ENCODE measurements around the gene MIER2.
A peak's percentile ranks its signal among the peaks of the same experiment; 100 is the strongest.
"Not testable (repeated sequence)": the region's sequence is repeated elsewhere in the genome, so short reads cannot be mapped to it uniquely, and the experiment has no call there.

MIER2 gene, protein sequence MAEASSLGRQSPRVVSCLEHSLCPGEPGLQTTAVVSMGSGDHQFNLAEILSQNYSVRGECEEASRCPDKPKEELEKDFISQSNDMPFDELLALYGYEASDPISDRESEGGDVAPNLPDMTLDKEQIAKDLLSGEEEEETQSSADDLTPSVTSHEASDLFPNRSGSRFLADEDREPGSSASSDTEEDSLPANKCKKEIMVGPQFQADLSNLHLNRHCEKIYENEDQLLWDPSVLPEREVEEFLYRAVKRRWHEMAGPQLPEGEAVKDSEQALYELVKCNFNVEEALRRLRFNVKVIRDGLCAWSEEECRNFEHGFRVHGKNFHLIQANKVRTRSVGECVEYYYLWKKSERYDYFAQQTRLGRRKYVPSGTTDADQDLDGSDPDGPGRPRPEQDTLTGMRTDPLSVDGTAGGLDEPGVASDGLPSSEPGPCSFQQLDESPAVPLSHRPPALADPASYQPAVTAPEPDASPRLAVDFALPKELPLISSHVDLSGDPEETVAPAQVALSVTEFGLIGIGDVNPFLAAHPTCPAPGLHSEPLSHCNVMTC

DNA sequence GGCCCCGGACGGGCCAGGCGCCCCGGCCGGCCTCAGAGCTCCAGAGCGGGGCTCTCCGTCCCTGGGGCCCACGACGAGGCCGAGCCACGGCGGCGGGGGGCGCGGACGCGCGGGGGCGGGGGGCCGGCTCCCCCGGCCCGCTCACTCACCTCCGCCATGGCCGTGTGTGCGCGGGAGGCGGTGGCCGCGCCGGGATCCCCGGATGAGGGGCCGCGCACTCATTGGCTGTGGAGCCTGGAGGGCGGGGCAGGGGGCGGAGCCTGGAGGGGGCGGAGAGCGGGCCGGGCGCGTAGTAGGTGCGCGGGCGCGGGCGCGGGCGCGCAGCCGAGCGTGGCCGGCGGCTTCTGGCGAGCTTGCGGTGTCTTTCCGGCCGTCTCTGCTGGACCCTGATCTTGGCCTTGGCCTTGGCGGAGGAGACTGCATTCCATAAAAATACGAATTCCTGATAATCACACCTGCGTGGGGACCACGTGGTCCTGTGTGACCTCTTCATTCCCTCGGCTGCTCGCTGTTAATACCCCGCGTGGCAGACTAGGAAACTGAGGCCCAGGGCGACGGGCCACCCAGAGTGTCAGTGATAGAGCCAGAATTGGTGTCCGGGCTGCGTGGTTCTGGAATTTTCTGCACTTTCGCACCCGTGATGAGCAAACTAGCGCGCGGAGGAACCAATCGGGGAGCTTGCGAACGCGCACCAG lies at the start of gene MIER2:
Gene MIER2 (minus strand): TSS at position 172 of the 695 bp plus-strand sequence. CDS start 14 bp downstream, at position 158.
- peak; percentile 84 to 86 for DNase-seq (ENCODE audit: low read depth in 2 of 2)

DNA sequence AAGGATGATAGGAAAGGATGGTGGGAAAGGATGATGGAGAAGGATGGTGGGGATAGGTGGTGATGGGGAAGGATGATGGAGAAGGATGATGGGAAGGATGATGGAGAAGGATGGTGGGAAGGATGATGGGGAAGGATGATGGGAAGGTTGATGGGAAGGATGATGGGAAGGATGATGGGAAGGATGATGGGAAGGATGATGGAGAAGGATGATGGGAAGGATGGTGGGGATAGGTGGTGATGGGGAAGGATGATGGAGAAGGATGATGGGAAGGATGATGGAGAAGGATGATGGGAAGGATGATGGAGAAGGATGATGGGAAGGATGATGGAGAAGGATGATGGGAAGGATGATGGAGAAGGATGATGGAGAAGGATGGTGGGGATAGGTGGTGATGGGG lies 49.0 kb upstream of the MIER2 start:
- DNase-seq (ENCODE audit: low read depth in 2 of 2), result not testable (repeated sequence)

DNA sequence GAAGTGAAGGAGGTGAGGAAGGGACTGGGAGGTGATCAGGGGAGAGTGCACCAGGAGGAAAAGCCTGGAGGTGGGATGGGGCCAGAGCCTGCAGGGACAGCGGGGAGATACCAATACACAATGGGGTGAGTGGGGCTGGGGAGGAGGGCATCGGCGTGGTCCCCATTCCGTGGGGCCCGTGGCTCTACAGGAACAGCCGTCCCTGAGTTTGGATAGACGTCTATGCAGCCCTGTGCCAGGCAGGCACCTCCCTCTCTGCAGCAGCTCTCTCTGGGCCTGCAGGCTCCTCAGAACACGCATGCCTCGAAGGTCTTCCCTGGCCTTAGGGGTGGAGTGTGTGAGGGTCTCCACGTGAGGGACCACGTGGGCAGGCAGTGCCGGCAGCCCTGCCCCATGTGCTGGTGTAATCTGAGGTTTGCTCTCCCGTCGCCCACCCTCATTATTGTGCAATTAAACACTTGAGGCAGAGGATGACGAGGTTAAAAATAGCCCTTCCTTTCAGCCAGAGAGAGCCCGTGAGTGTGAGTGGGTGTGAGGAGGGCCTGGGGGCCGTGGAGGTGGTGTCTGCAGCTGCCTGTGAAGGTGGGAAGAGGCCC lies 47.9 kb upstream of the MIER2 start:
- no peak for DNase-seq (ENCODE audit: low read depth in 2 of 2)

DNA sequence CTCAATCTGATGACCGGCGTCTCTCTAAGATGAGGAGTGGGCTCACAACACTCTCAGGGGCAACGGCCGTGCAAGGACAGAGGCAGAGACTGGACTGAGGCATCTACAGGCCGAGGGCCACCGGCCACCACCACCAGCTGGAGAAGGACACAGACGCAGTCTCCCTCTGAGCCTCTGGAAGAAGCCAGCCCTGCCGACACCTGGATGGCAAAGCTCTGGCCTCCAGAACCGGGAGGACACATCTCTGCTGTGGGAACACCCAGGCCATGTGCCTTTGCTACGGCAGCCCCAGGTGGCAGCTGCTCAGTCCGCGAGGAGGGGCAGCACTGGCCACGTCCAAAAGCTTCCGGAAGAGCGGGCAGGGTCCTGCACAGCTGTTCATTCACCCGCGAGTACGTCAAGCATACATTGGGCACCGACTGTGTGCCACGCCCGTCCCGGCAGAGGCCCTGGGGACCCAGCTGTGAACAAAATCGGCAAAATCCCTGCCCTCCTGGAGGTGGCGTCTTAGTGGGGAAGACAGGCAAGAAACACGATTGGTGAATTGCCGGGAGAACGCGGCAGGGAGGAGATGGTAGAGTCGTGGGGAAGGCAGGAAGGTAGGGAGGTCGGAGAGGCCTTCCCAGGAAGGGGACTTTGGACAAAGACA lies 47.3 kb upstream of the MIER2 start:
- no peak for DNase-seq (ENCODE audit: low read depth in 2 of 2)

DNA sequence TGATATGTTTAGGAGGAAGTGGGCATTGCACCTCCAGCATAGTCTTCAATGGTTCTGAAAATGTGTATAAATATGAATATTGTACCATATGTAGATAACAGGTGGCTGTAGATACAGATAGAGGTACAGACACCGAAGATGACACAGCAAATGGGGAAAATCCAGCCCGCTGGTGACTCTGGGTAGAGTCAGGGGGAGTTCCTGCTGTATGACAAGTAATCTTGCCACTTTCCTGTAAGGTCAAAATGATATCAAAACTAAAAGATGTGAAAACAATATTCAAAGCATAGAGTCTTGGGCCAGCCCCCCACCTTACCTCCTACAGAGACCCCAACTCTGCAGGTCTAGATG lies 46.6 kb upstream of the MIER2 start:
- no peak for DNase-seq (ENCODE audit: low read depth in 2 of 2)

DNA sequence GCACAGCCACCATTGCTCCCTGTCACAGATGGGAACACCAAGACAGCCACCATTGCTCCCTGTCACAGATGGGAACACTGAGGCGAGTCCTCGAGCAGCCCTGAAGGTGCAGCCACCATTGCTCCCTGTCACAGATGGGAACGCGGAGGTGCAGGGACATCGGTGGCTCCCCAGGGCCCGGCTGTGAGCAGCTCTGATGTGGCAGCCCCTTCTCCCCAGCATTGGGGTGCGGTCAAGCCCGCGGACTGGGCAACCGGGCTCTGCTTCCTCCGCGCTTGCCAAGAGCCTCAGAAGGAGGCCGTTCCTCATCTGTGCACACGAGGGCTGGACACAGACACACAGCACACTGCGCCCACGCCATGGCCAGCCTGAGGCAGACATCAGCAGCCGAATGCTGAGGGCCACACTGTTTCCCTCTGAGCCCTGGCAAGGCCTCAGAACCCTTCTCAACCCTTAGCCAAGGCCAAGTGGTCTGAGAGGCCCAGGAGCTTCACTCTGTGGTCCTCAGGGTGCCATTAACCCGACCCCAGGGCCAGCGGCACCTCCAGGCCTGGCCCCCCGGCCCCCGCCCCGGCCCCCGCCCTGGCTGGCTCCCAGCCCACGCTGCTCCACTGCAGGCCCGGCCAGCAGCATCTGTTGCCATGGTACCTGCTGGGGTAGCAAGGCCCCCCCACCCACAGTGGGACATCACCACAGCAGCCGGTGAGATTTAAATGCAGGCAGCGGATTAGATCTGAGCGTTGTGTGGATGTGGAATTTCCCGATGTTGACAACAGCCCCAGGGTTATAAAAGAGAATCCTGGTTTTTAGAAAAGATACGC lies 46.0 kb upstream of the MIER2 start:
- DNase-seq (ENCODE audit: low read depth in 2 of 2), result no peak

DNA sequence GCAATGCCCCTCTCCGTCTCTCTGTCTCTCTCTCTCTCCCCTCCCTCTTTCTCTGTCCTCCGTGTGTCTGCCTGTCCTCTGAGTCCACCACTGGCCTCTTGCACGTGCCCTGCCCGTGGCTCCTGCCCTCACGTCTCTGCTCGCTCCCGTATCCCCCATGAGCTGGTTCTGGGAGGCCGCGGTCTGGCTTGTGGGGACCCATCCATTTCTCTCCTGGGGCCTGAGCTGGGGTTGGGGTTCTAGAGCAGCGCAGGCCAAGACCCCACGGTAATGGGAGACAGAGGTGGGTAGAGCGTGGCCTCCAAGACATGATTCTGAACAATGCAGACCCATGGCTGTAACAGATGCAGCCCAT lies 45.3 kb upstream of the MIER2 start:
- no peak for DNase-seq (ENCODE audit: low read depth in 2 of 2)

DNA sequence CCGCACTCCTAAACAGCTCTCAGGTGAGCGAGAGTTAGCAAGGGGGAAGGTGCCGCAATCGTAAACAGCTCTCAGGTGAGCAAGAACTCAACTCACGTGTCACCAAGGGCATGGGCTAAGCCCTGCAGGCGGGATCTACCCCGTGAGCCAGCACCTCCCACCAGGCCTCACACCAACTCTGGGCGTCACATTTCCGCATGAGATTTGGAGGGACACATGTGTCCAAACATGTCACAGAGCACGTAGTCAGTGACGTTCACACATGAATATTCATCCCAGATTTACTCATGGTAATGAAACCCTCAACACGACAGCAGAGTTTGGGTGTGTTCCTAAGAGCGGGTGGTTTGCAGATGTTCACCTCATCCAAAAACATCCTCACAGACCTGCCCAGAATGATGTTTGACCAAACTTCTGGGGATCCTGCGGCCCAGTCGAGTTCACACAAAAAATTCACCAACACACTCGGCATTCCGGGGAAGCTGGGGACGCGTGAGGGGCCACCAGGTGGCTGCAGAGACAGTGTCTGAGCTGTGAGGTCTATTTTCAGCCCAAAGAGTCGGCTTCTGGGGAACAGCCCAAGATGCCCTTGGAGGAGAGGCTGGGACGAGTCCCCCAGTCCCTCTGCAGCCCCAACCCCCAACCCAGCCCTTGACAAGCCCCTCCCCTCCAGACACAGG lies 44.8 kb upstream of the MIER2 start:
- no peak for DNase-seq (ENCODE audit: low read depth in 2 of 2)

DNA sequence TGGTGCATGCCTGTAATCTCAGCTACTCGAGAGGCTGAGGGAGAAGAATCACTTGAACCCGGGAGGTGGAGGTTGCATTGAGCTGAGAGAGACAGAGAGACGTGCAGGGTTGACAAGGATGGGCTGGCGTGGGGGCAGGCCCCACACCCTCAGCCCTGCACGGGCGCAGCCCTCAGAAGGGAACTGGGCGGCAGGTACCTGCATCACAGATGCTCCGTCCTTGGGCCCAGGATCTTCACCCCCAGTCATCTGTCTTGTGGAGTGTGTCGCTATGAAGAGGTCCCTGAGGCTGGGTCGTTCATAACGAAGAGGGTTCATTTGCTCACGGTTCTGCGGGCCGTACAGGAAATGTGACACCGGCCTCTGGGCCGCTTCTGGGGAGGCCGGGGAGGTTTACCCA lies 44.1 kb upstream of the MIER2 start:
- DNase-seq (ENCODE audit: low read depth in 2 of 2), result no peak

DNA sequence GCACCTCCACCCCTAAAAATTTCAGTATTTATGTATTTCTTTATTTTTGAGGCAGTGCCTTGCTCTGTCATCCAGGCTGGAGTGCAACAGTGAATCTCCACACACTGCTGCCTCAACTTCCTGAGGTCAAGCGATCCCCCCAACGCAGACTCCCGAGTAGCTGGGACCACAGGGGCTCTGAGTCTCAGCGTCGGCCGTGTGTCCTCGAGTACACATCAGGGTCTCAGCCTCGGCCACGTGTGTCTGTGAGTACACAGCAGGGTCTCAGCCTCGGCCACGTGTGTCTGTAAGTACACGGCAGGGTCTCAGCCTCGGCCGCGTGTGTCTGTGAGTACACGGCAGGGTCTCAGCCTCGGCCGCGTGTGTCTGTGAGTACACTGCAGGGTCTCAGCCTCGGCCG lies 43.2 kb upstream of the MIER2 start:
- DNase-seq (ENCODE audit: low read depth in 2 of 2), result no peak

DNA sequence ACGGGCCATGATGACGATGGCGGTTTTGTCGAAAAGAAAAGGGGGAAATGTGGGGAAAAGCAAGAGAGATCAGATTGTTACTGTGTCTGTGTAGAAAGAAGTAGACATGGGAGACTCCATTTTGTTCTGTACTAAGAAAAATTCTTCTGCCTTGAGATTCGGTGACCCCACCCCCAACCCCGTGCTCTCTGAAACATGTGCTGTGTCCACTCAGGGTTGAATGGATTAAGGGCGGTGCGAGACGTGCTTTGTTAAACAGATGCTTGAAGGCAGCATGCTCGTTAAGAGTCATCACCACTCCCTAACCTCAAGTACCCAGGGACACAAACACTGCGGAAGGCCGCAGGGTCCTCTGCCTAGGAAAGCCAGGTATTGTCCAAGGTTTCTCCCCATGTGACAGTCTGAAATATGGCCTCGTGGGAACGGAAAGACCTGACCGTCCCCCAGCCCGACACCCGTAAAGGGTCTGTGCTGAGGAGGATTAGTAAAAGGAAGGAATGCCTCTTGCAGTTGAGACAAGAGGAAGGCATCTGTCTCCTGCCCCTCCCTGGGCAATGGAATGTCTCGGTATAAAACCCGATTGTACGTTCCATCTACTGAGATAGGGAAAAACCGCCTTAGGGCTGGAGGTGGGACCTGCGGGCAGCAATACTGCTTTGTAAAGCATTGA lies 42.2 kb upstream of the MIER2 start:
- not testable (repeated sequence) for DNase-seq (ENCODE audit: low read depth in 2 of 2)

DNA sequence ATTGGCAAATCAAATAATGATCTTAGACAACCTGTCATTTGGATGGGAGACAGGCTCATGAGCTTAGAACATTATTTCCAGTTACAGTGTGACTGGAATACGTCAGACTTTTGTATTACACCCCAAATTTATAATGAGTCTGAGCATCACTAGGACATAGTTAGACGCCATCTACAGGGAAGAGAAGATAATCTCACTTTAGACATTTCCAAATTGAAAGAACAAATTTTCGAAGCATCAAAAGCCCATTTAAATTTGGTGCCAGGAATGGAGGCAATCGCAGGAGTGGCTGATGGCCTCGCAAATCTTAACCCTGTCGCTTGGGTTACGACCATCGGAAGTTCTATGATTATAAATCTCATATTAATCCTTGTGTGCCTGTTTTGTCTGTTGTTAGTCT lies 41.6 kb upstream of the MIER2 start:
- DNase-seq (ENCODE audit: low read depth in 2 of 2), result not testable (repeated sequence)

DNA sequence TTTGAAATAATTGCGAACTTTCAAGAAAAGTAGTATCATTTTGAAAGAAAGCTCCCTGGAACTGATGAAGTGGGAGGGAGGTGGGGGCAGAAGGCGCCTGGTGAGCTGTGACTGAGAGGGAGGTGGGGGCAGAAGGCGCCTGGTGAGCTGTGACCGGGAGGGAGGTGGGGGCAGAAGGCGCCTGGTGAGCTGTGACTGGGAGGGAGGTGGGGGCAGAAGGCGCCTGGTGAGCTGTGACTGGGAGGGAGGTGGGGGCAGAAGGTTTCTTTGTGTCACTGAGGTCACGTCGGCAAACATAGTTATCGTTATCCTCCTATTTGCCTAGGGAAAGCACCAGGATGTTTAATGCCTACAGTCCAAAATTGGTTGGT lies 40.2 kb upstream of the MIER2 start:
- DNase-seq (ENCODE audit: low read depth in 2 of 2), result no peak

DNA sequence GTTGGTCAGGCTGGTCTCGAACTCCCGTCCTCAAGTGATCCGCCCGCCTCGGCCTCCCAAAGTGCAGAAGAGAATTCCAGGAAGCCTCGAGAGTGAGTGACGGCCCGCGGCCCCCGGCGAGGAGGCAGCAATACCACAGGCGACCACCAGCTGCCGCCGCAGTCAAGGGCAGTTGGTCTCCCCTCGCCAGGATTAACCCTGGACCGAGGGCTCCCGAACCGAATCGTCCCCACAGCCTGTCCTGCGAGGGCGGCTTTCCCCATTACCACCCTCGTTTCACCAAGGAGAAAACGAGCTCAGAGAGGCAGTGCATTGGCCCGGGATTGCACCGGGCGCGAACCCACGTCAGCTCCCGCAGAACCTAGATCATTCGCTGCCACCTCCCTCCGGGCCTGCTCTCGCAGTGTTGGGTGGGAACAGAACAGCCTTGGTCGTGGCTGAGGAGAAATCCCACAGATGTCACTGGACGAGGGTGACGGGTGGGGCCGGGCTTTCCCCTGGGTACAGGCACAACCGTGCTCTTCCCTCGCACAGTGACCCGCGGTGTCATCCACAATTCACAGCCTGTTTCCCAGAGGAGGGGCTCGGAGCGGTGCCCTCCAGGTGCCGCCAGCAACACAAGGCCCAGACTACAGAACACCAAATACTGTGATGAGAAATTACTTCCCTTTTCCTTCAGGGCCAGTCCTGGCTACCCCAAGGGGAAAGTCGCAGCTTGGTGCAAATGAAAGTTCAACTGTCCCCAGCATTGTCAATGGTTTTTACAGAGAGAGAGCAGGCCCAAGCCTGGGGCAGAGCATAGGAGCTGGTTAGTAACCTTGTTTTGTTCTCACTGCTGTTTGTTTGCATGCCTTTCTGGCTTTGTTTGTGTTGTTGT lies 39.6 kb upstream of the MIER2 start:
- no peak for DNase-seq (ENCODE audit: low read depth in 2 of 2)

DNA sequence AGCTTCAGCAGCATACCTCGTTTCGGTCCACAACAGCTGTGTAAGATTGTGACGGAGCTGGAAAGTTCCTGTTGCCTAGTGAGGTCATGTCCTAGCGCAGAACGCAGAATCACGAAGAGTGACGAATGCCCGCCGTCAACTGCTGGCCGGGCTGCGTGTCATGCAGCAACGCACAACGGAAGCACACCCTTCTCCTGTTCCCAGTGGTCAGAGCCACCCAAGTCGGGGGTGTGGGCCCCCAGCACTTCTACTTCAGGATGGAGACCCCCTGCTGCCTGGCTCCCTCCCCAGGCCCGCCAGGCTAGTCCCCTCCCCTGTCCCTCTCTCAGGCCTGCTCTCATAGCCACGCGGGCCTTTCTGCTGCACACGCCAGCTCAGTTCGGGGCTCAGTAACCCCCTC lies 38.4 kb upstream of the MIER2 start:
- DNase-seq (ENCODE audit: low read depth in 2 of 2), result no peak

DNA sequence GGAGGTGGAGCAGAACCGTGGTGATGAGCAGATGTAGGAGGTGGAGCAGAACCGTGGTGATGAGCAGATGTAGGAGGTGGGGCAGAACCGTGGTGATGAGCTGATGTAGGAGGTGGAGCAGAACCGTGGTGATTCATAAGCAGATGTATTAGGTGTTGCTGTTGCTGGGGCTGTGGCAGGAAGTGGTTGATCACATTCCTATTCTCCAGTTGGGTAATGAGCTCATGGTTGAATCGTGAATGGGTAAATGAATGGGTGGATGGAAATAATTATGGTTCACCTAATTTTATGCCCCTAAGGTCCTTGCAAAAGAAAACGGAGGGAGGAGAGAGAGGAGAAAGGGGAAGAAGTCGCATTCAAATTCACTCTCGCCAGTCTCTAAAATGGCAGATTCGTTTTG lies 38.0 kb upstream of the MIER2 start:
- peak; percentile 22 to 29 for DNase-seq (ENCODE audit: low read depth in 2 of 2)

DNA sequence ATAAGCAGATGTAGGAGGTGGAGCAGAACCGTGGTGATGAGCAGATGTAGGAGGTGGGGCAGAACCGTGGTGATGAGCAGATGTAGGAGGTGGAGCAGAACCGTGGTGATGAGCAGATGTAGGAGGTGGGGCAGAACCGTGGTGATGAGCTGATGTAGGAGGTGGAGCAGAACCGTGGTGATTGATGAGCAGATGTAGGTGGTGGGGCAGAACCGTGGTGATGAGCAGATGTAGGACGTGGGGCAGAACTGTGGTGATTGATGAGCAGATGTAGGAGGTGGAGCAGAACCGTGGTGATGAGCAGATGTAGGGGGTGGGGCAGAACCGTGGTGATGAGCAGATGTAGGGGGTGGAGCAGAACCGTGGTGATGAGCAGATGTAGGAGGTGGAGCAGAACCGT lies 37.3 kb upstream of the MIER2 start:
- not testable (repeated sequence) for DNase-seq (ENCODE audit: low read depth in 2 of 2)

DNA sequence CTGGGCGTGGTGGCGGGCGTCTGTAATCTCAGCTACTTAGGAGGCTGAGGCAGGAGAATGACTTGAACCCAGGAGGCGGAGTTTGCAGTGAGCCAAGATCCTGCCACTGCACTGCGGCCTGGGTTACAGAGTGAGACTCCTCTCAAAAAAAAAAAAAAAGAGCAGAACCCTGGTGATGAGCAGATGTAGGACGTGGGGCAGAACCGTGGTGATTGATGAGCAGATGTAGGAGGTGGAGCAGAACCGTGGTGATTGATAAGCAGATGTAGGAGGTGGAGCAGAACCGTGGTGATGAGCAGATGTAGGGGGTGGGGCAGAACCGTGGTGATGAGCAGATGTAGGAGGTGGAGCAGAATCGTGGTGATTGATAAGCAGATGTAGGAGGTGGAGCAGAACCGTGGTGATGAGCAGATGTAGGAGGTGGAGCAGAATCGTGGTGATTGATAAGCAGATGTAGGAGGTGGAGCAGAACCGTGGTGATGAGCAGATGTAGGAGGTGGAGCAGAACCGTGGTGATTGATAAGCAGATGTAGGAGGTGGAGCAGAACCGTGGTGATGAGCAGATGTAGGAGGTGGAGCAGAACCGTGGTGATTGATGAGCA lies 36.1 kb upstream of the MIER2 start:
- not testable (repeated sequence) for DNase-seq (ENCODE audit: low read depth in 2 of 2)

DNA sequence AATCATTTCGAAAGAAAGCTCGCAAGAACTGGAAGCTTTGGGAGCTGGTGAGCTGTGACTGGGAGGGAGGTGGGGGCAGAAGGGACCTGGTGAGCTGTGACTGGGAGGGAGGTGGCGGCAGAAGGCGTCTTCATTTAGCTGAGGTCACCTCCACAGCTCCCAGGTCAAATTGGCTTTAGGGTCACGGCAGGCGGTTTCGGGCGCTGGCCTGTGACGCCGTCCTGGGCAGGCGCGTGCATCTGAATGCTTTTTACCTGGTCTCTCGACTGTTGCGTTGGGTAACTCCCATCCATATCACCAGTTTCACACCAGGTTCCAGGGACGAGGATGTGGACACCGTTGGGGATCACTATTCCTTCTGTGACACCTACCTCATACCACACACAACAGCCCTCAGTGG lies 35.2 kb upstream of the MIER2 start:
- no peak for DNase-seq (ENCODE audit: low read depth in 2 of 2)

Data from activated CD4-positive, alpha-beta T cell treated with anti-CD3 and anti-CD28 coated beads for 24 hours (primary cell).